K562 (cell line): ENCODE measurements around the gene CNN3. TPM values are rescaled to one million over a fixed set of nuclear protein-coding genes. Genes with fewer than 3 reads are reported as not detected.

ENCODE experiments used
- ATAC-seq: fragments of 200-7000 bp; cut with Tn5 transposase; 3 replicates; pipeline ENCODE4 v1.9.1; 2020; ENCODE audit warnings: moderate library complexity
- BruUV-seq: library from RNA; stranded (reverse); fragments of 400-500 nt; replicated peaks from 2 replicates; lab custom pipeline; 2021; lab: Mats Ljungman, UMichigan
- CTCF ChIA-PET: fragments of 300-600 bp; formaldehyde crosslinking; extraction: SDS; loops from one replicate; lab custom pipeline; 2021; ENCODE audit warnings: low intra/inter-chr PET ratio; lab: Yijun Ruan, JAX
- POLR2A ChIA-PET: fragments of 300-600, 350-650 bp; sonication (Branson Sonifier 250); formaldehyde crosslinking; extraction: SDS; loops from one replicate; lab custom pipeline; 2021; ENCODE audit warnings: antibody characterized with exemption, inconsistent platforms; lab: Yijun Ruan, JAX
- DNase-seq, 4 experiments: peaks; one replicate each; pipeline versions ENCODE4 v3.0.0 to v3.0.0-alpha.2; 2011 to 2018; ENCODE audit warnings: low spot score in 3 of 4, mixed read lengths in 3 of 4; ENCODE audit errors: extremely low read depth in 1 of 4
- FAIRE-seq: peaks from 2 replicates; lab custom pipeline; 2011; peaks lifted over from hg19 to GRCh38; lab: Jason Lieb, UNC
- H2AFZ ChIP-seq: 2 replicates; pipeline ENCODE4 v1.6.0; 2011; ENCODE audit warnings: low read depth, low read length, control low read depth, inconsistent platforms
- H3K27ac ChIP-seq: fragments of 200-600 bp; 3 replicates; pipeline ENCODE4 v1.8.0; 2011; ENCODE audit warnings: low read depth, mild to moderate bottlenecking, control low read depth, inconsistent platforms, low read length, moderate library complexity, mixed read lengths; ENCODE audit errors: extremely low read depth
- H3K27me3 ChIP-seq, 2 experiments: fragments of 300-600 bp in 1 of 2; 2 replicates in 1 of 2; 3 replicates in 1 of 2; pipeline versions ENCODE4 v1.6.0 to v1.8.0; 2011; ENCODE audit warnings: inconsistent platforms in 2 of 2, low read length in 2 of 2, mild to moderate bottlenecking in 1 of 2, mixed read lengths in 1 of 2, moderate library complexity in 1 of 2; ENCODE audit not compliant: control insufficient read depth in 2 of 2, insufficient read depth in 2 of 2
- H3K36me3 ChIP-seq: fragments of 300-600 bp; 3 replicates; pipeline ENCODE4 v1.8.0; 2011; ENCODE audit warnings: mild to moderate bottlenecking, low read length, inconsistent platforms; ENCODE audit not compliant: control insufficient read depth, insufficient read depth
- H3K4me1 ChIP-seq, 2 experiments: fragments of 200-600 bp in 1 of 2; replicated peaks in 1 of 2; 2 replicates in 1 of 2; 3 replicates in 1 of 2; pipeline versions ENCODE4 v1.5.1 to v1.8.0; 2011; ENCODE audit warnings: inconsistent platforms in 2 of 2, low read length in 2 of 2, mild to moderate bottlenecking in 1 of 2, mixed read lengths in 1 of 2, moderate library complexity in 1 of 2; ENCODE audit not compliant: control insufficient read depth in 2 of 2, insufficient read depth in 2 of 2
- H3K4me2 ChIP-seq: 2 replicates; pipeline ENCODE4 v1.6.1; 2011; ENCODE audit warnings: low read length, control low read depth, inconsistent platforms, mixed read lengths; ENCODE audit not compliant: insufficient read depth
- H3K4me3 ChIP-seq: fragments of 200-600 bp; sonication (generic), shearing (Covaris generic); 2 replicates; pipeline ENCODE4 v1.5.1; 2016; ENCODE audit warnings: control low read depth, inconsistent platforms
- H3K79me2 ChIP-seq: fragments of 200-600 bp; 3 replicates; pipeline ENCODE4 v1.8.0; 2011; ENCODE audit warnings: low read length, inconsistent platforms; ENCODE audit not compliant: control insufficient read depth, insufficient read depth
- H3K9ac ChIP-seq, 2 experiments: 2 replicates each; pipeline versions ENCODE4 v1.6.0 to v1.6.1; 2011; ENCODE audit warnings: low read depth in 2 of 2, low read length in 2 of 2, control low read depth in 1 of 2, inconsistent platforms in 1 of 2, mild to moderate bottlenecking in 1 of 2, mixed read lengths in 1 of 2; ENCODE audit not compliant: insufficient read depth in 1 of 2
- H3K9me1 ChIP-seq: one replicate; pipeline ENCODE4 v1.6.0; 2011; ENCODE audit warnings: inconsistent platforms, mild to moderate bottlenecking, low read length, moderate library complexity; ENCODE audit not compliant: control insufficient read depth, insufficient read depth
- H3K9me3 ChIP-seq: replicated peaks from 2 replicates; pipeline ENCODE4 v1.5.1; 2011; ENCODE audit warnings: low read depth, low read length, inconsistent platforms; ENCODE audit not compliant: control insufficient read depth, insufficient read depth
- H4K20me1 ChIP-seq: replicated peaks from 2 replicates; pipeline ENCODE4 v1.6.1; 2011; ENCODE audit warnings: low read length, inconsistent platforms, mixed read lengths; ENCODE audit not compliant: control insufficient read depth, insufficient read depth
- ASH1L ChIP-seq: fragments of 450-650 bp; IDR thresholded peaks from 2 replicates; pipeline ENCODE4 v1.6.1; 2018; ENCODE audit warnings: borderline replicate concordance, mild to moderate bottlenecking, low read depth; ENCODE audit not compliant: partially characterized antibody
- ESRRA ChIP-seq: fragments of 450-650 bp; IDR thresholded peaks from 2 replicates; pipeline ENCODE4 v1.6.1; 2014; ENCODE audit warnings: low read depth, mild to moderate bottlenecking, moderate library complexity, borderline replicate concordance
- HDAC8 ChIP-seq: fragments of 450-650 bp; IDR thresholded peaks from 2 replicates; pipeline ENCODE4 v1.6.1; 2016; ENCODE audit warnings: mild to moderate bottlenecking, missing genetic modification characterization, moderate library complexity, missing compliant biosample characterization
- NFIC ChIP-seq: fragments of 450-650 bp; IDR thresholded peaks from 2 replicates; pipeline ENCODE4 v1.6.1; 2017; ENCODE audit warnings: mild to moderate bottlenecking, inconsistent platforms
- SMAD2 ChIP-seq: fragments of 150-350 bp; IDR thresholded peaks from 2 replicates; pipeline ENCODE4 v1.6.1; 2014; ENCODE audit warnings: low read depth, mild to moderate bottlenecking, low read length
- ZNF175 ChIP-seq: fragments of 200-800 bp; sonication (Bioruptor generic); IDR thresholded peaks from 2 replicates; pipeline ENCODE4 v1.6.1; 2016; ENCODE audit warnings: low read depth, mild to moderate bottlenecking, missing genetic modification characterization, missing compliant biosample characterization
- ZNF408 ChIP-seq: fragments of 250-450 bp; sonication (Bioruptor Pico); IDR thresholded peaks from 2 replicates; pipeline ENCODE4 v1.4.0; 2020; ENCODE audit warnings: low read depth, mild to moderate bottlenecking, moderate library complexity
- WGBS: fragments of 100-300 bp; shearing (Covaris generic); methylation state at CpG from one replicate; pipeline ENCODE4 v1.1.6; 2016; ENCODE audit warnings: low coverage, mixed read lengths; ENCODE audit not compliant: insufficient coverage; ENCODE audit errors: missing lambda C conversion rate; 5-methylcytosine and 5-hydroxymethylcytosine counted together
- in situ Hi-C: fragments of 300-500 bp; cut with MboI; formaldehyde crosslinking; loops from 4 replicates; pipeline ENCODE4 v1.15.0; 2018; ENCODE audit warnings: inconsistent platforms, mixed read lengths
- intact Hi-C: fragments of 100-400 bp; cut with micrococcal nuclease; formaldehyde crosslinking; loops from 2 replicates; pipeline ENCODE4 v1.14.2; 2022
- polyA plus RNA-seq, 8 experiments: library from polyadenylated mRNA; depleted of rRNA in 4 of 8; stranded (reverse) in 5 of 8; unstranded in 3 of 8; fragments of >200 nt; fragmentation: Nextera tagmentation in 2 of 8; fragmentation: Illumina TruSeq in 1 of 8; extraction: Ambion mirVana in 2 of 8; extraction: Trizol in 1 of 8; gene quantifications; 2 replicates each; pipeline versions ENCODE4 v1.2.1 to v1.2.3, GENCODE V29; 2011 to 2014; ENCODE audit warnings: inconsistent platforms in 1 of 8, missing spikeins in 1 of 8
- total RNA-seq, 7 experiments: library from RNA; depleted of rRNA in 6 of 7; stranded (reverse); fragments of >200 nt in 6 of 7; fragmentation: Illumina TruSeq in 2 of 7; extraction: Trizol in 2 of 7; gene quantifications; 2 replicates each; pipeline versions ENCODE4 v1.2.1 to v1.2.3, GENCODE V29; 2011 to 2021; ENCODE audit warnings: low replicate concordance in 1 of 7
- TF ChIP-seq, protein P1 (sequence below), 3 experiments: fragments of 200-800 bp in 1 of 3; sonication (Bioruptor generic) in 1 of 3; sonication (generic) in 1 of 3; formaldehyde crosslinking in 1 of 3; IDR thresholded peaks; 2 replicates each; pipeline versions ENCODE4 v1.6.1 to v1.8.0; 2016 to 2022; ENCODE audit warnings: mild to moderate bottlenecking in 2 of 3, missing compliant biosample characterization in 2 of 3, missing genetic modification characterization in 2 of 3, missing genetic modification reagents in 1 of 3

The CNN3 gene
- total and polyA plus RNA-seq, 9 of the 15 experiments (the other 6 are each of a cell fraction or from before 2014, with no cell fraction given), result 0.06 to 0.62 (median 0.18) TPM; not detected in 4

DNA sequence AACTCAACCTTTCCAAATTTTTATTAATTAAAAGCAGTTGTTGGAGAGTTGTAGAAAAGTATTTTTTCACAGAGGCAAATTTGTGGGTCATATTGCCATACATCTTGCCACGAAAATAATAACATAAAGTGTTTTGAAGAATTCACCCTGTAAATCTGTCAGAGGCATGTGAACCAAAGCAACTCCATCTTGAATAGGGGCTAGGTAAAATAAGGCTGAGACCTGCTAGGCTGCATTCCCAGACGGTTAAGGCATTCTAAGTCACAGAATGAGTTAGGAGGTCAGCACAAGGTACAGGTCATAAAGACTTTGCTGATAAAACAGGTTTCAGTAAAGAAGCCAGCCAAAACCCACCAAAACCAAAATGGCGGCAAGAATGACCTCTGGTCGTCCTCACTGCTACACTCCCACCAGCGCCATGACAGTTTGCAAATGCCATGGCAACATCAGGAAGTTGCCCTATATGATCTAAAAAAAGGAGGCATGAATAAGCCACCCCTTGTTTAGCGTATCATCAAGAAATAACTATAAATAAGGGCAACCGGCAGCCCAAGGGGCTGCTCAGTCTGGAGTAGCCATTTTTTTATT, 4.4 kb upstream of the CNN3 start (continued):
- TF ChIP-seq, protein P1, sequence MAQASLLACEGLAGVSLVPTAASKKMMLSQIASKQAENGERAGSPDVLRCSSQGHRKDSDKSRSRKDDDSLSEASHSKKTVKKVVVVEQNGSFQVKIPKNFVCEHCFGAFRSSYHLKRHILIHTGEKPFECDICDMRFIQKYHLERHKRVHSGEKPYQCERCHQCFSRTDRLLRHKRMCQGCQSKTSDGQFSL (CRISPR knock-in tag; IDR thresholded peaks at IDR 0.05), result no peak
- TF ChIP-seq, protein P1 (tag; IDR thresholded peaks at IDR 0.05), result peak in 1 of 2 experiments; percentile 88; a peak in 2 of 4 replicates
- TF ChIP-seq ZNF175 (CRISPR knock-in tag), result peak; percentile 81
- TF ChIP-seq HDAC8 (tag), result peak; percentile 82; the same call in 1 of the 2 replicates
- TF ChIP-seq ESRRA, result peak; percentile 50; the same call in 1 of the 2 replicates
- TF ChIP-seq ASH1L, result no peak
- TF ChIP-seq ZNF408 (CRISPR knock-in tag), result no peak
- TF ChIP-seq, all 486 proteins: peak for 17

DNA sequence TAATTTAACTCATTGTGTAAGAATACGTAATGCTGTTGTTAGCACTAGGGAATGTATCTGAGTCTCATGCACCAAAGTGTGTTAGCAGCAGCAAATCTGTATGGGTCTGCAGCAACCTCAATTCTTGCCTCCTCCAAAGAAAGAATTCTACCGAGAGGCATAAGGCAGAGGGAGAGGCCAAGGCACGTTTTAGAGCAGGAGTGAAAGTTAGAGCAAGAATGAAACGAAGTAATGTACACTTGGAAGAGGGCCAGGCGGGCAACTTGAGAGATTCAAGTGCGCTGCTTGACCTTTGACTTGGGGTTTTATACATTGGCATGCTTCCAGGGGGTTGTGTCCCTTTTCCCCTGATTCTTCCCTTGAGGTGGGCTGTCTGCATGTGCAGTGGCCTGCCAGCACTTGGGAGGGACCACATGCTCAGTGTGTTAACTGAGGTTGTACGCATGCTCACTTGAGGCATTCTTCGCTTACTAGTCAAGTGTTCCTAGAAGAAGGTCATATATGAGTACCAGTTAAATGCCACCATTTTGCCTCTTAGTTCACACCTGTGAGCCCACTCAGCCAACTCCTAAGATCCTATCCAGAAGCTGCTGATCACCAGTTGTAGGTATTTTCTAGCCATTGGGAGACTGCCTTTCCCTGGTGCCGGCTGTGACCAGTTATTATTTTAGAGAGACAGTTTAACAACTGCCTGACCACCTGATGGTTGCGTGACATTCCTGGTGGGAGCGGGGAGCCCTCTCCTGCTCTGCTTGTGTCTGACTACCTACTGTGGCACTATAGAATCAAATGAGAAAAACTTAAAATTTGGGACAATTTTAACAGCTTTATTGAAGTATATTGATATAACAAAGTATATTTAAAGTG, 2.7 kb upstream of the CNN3 start:
- FAIRE-seq, result no peak
- no peak for ATAC-seq
- H3K27ac ChIP-seq, result no peak overlapping the region
- no peak overlapping the region for H3K4me3 ChIP-seq
- in situ Hi-C loops, result no loop called here
- peaks cover 12 to 25% of the 10 kb centered on the region in 2 experiments; a peak in 3 of 5 replicates for H3K27me3 ChIP-seq
- H2AFZ ChIP-seq, result no peak overlapping the region
- no peaks in the 10 kb centered on the region for H3K36me3 ChIP-seq
- no TSS peak for BruUV-seq
- H3K9me3 ChIP-seq, result no peaks in the 10 kb centered on the region
- H3K4me1 ChIP-seq, result peaks cover 0 to 15% of the 10 kb centered on the region in 2 experiments; a peak in 2 of 5 replicates
- H3K79me2 ChIP-seq, result no peaks in the 10 kb centered on the region
- CTCF ChIA-PET, result no interaction called here
- H3K9ac ChIP-seq, result no peak overlapping the region
- intact Hi-C loops, result no loop called here
- no peaks in the 10 kb centered on the region for H4K20me1 ChIP-seq
- TF ChIP-seq NFIC (peak; percentile 42), SMAD2 (no peak)
- no peak for DNase-seq
- WGBS, result 15% methylated on average over 11 of the region's 11 CpGs
- POLR2A ChIA-PET, result no interaction called here
- no peaks in the 10 kb centered on the region for H3K9me1 ChIP-seq
- H3K4me2 ChIP-seq, result no peak overlapping the region
